CD4-positive, alpha-beta T cell treated with Interleukin-17A for 1 hour (primary cell): ENCODE measurements around the gene EFNA5.

Experiments used
- DNase-seq: peaks from one replicate; pipeline ENCODE4 v3.0.0-alpha.2; 2020

EFNA5 gene

DNA sequence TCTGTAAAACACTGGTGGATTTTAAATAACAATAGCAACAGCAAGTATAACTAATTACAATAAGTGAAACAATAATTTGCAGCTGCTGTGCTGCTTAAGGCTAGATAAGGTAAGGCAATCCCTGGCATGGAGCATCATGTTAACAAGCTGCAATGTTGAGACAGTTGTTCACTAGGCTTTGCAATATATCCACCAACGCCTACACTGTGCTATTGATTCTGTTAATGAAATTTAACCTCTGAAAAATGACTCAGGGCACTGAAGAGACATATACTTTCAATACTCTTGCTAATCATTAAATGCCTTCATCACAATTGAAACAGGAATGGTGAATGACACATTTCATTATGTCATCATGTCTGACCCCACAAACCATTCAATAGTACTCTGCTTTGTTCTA is 255.0 kb downstream of the EFNA5 start:
- no peak for DNase-seq

DNA sequence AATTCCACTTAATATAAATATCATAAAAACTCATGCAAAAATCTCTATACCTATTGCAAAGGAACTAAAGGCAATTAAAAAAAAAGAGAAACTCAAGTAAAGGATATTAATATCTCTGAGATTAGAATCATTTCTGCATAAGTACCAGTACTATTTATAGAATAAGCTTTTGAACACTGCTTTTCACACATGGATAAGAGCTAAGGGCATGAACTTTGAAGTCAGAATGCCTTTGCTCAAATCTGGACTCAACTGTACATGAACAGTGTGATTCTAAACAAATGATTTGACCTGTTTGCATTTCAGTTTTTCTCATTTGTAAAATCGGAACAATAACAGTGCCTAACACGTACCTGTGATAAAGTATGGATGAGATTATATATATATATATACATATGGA is 255.9 kb downstream of the EFNA5 start:
- DNase-seq = no peak

DNA sequence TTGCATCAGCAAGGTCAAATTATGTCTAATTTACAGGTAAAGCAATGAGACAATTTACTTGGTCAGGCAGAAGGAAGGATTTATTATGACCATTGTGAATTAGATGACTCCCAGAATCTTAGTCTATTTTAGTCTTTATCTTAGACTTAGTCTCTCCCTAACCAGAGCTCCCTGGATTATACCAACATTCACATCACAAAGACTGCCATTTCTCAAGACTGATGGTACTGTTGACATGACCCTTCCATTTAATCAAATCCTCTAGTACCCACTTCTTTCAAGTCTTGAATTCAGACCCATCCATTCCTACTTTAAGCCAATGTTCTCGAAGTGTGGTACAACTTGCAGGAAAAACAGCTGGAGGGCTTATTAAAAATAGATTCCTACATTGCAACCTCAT is 257.0 kb downstream of the EFNA5 start:
- no peak for DNase-seq

DNA sequence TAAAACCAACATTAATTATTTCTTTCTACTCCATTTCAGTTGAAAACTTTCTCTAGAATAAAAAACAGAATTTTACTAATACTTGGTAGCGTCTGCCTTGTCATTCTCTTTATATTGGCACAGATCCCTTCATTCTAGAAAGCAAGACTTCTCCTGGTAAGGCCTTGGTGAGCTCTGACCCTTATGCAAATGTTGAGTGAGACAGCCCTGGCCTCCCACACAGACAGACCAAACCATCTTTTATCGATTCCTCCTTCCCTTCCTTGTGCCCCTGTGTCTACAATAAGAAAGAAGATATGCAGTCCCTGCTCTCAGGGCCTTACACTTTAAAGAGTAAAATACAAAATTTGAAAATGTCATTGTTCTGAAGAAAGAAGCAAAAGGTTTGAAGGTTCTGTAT is 262.2 kb downstream of the EFNA5 start:
- no peak for DNase-seq

DNA sequence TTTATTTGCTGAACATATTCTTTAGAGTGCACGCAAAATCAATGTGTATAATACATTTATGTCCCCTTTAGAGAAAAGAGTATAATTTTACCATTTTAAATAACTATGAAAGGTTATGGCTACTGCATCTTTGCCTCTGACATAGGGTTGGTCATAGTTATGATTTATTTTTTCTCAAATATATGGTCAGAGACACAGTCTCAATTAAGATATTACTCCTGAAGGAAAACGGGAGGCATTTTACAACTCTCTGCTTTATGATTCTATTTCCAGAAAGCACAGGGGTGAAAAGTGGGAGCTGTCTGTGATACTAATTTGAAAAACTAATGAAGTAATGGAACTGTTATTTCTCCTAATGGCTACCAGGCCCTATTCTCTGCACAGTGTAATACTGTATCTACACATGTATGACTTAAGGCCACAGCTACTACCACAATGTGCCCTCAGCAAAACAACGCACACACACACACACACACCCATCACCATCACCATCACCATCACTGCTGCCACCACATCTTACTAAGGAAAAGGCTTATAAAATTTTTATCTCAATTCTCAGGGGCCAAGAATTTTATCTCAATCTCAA is 262.9 kb downstream of the EFNA5 start:
- no peak for DNase-seq

DNA sequence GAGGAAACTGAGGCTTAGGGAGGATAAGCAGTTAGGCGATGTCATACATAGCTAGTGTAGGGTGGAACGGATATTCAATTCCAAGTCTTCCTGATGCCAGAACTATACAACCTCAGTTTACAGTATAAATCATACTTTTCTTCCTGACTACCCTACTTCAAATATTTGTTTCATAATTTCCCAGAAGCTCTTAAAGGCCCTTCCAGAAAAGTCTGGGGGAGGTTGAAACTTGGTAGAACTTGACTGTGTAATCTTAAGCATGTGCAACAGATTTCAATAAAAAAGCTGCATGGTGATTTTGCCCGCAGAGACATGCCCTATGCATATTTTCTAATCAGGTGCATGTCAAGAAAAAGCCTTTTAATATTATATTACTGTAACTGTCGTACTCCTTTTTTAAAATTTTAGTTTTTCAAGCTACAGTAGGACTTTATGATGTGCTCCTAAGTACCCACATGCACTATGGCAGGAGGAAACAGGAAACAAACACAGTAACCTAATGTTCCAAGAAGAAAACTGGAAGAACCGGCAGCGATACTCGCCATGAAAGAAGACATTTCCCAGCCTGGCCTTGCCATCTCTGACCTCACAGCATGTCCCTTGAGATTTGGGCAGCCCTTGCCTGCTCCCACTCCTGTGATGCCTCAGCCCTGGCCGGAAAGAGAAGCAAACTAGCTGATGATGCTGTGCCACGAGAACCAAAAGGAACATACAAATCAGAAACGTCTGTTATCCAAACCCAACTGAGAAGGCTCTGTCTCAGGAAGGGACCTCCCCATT is 266.0 kb downstream of the EFNA5 start:
- no peak for DNase-seq

DNA sequence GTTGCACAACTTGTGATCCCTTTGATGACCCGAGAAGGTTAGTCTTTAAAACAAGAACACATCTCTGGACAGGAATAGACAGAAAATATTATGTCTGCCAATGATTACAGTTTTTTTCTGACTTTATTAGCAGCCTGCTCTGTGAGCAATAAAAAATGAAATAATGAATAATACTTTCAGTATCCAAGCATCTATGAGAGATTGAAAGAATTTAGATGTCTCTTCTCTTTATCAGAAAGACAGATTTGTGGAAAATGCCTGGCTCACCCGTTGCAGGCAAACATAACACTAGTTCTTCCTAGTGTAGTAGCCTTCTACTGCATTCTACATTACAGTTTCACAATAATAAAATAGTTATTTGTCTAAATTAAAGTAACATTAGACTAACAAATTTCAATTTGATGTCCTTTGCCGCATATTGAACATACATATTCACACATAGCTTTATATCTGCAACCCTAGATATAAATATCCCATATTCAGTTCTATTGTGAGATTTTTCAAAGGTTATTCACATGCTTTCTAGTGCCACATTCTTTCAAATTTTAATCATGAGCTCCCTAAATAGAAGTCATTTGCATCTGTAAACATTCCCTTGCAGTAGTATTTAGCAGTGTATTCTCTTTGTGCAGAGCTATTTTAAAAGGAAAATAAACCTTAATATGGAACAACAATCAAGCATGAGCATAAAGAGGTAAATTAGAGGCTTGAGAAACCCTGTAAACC is 267.3 kb downstream of the EFNA5 start:
- DNase-seq = no peak

DNA sequence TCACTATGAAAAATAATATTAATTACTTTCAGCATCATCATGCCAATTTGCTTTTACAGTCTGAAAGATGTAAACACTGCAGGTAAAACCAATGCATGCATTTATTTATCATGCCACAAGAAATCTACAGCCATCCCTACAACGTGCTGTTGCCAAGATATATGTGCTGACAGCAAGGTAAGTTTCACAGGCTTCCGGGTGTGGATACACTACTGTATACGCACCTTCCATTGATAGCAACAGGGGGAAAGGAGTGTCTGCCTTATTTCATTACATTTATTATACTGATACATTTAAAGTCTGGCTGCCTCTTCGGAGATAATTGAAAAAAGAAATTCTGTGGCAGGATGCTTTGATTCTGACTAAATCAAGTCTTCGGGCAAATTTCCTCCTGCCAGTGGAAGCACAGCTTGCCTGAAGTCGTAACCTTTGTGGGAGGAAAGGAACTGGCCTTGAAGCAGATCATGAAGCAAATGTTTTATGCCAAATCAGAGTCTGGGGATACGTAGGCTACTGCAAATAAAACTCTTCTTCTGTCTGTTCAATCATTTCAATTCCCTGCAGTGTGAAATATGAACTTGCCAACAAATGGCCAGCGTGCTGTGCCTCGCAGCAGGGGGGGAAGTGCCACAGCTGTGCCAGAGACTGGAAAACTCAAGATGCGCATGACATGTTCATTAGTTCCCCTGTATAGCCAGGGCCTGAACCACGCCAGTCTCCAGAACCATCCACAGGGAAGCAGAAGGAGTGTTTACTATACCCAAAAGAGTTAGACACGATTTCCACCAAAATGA is 268.1 kb downstream of the EFNA5 start:
- DNase-seq = no peak

DNA sequence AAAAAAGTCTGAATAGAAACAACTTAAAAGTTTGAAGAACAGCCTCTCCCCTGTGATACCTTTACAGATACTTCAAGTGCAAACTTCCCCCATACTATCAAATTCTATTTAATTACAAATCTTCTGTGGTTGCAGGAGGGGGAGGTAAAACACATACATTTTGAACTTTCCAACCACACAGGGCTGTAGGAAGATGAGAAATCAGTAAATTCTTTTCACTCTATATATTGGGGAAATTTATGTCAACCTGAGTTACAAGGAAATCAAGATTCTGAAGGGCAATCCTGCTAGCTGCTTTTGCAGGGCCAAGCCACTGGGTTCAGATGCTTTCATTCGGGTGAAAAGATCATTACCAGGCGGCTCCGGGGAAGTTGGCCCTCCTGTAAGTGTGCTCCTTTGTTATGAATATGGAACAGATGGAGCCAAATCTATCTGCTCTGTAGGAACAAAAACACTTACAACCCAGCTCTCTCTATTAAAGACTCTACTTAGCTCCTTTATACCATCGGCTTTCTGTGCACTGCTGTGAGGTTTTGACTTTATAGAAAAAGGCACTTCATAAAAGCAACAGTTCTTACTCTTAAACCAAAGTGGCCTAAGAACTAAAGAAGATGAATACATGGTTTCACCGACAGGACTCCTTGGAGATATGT is 269.1 kb downstream of the EFNA5 start:
- DNase-seq = no peak

DNA sequence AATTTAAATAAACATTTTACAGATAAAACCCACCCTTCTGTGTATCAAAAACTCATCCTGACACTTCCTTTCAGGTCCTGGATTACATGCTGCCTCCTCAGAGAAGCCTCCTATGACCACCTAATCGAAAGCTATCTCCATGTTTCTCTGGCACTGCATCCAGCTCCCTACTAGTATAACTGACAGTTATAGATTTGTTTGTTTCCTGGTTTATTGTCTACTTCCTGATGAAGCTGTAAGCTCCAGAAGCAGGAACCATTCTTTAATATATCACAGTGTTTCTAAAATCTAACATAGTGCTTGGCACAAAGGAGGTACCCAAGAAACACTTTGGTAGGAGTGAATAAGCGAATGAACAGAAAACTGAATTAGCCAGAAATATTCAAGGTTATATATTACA is 270.4 kb downstream of the EFNA5 start:
- DNase-seq = no peak

DNA sequence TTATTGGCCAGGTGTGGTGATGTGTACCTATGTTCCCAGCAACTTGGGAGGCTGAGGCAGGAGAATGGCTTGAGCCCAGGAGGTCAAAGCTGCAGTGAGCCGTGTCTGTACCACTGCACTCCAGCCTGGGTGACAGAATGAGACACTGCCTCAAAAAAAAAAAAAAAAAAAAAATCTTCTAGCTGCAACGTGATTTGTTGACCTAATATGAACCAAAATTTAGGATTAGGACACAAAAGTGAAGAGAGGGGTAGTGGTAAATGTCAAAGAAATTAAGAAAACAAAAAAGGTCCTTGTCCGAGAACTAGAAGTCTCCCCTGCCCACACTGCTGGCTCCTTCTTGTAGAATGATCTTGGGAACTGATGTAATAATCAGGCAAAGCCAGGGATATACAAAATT is 272.0 kb downstream of the EFNA5 start:
- DNase-seq = no peak

DNA sequence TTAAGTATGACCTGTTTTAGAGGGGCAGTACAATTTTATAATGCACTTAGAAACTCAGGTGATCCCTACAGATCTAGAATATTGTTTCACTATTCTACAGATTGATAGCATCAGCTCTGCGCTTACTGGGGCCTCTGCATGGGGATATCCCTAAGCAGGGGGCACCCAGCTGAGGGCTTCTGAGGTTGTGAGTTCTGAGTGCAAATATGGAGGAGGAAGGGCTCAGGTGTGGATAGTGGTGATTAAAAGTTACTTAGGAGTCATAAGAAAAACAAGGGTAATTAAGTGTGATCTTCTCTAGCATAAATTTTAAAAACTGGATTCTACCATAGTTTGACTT is 274.4 kb downstream of the EFNA5 start:
- no peak for DNase-seq

DNA sequence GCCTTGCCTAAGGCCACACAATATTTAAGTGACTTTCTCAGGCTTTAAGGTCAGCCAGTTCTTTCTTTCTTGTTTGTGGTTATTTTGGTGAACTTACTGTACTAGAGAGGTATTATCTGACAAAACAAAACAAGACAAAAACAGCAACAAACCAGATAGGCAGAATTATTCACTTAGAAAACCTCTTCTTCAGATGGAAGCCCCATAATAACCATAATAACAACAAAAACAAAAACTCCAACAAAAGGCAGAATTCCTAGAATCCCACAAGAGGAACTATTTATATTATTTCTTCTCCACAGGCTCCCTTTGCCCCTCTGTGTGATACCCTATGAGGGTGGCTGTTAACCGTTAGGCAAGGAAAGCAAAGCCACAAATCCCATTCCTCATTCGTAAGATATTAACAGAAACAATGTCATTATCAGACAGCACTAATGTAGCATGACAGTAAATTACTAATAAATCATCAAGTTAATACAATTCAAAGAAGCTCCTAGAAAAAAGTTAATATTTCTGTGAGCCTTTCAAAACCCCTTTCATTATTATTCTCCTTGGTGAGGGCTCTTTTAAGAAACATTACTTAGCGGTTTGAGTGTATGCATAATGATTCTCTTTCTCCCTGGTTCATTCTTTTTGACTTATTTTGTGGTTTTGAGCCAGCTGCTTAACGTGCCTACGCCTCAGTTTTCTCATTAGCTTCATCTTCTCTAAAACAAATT is 274.9 kb downstream of the EFNA5 start:
- DNase-seq = no peak

DNA sequence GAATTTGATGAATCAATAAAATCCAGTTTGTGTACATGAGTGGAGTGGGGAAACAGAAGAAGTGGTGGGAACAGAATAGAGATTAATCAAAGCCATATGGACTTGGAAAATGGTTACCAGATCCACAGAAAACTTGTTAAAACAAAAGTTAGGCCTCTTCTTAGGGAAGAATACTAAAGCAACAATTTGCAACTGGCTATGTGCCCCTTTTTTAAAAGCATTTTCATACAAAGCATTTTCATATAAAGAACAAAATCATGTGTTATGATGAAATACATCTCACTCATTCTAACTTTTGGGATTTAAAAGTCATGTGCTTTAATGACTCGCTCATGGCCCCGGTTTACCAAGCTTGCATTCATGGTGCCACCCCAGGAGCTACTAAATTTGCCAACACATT is 276.9 kb downstream of the EFNA5 start:
- no peak for DNase-seq

DNA sequence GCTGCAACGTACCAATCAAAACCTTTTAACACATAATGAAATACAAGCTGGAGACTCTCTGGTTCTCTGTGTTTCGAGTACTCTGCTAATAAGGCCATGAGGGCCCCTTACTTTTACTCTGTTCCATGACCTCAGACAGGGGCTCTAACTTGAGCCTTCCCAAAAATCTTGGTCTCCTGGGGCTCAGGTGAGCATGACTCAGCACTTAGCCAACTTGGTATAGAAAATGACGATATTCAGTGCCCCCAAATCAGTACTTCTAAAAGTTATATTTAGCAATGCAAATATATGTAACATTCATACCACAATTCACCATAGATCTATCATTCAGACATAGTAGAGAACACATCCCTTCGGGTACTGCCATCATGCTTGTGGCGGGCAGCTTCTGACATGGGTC is 278.9 kb downstream of the EFNA5 start:
- no peak for DNase-seq

DNA sequence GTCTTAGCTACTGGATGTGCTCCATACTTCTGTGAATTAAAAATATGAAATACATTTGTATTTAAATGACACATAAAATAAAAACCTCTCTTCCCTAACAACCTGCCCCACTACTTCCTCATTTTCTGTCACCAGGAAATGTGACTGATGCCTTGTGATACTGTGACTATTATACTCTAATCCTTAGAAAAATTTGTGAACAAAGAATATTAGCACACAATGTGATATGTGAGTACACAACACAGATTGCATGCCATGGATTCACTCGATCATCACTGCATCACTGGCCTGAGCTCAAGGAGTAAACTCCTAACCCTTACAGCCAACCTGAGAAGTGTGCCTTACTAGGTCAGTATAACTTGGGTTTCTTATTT is 281.0 kb downstream of the EFNA5 start:
- peak; percentile 10 for DNase-seq

DNA sequence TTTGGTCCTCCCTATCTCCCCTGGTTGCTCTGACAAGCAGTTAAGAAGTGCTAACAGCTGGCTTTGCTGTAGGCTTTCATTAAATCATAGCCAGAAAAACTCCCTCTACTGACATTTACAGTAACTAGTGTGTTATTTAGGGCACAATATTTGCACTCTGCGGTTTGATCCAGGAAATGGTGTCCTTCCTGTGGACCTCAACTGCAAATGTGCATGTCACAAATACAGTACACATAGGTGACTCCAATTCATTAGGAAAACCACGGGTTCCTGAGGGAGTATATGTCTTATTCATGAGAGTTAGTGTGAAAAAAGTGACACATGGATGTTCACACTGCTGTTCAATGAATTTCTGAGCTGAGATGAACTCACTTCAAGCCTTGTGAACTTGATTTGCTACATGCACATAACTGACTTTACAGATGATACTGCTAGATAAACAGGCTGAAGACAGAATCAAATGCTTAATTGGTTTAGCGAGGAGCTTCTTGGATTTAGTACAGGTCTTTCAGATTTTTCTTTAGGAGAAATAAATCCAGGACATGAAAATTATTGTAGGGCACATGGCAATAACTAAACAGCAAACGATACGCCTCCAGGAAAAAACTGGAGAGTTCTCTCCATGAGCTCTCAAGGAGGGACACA is 281.5 kb downstream of the EFNA5 start:
- peak; percentile 63 for DNase-seq

DNA sequence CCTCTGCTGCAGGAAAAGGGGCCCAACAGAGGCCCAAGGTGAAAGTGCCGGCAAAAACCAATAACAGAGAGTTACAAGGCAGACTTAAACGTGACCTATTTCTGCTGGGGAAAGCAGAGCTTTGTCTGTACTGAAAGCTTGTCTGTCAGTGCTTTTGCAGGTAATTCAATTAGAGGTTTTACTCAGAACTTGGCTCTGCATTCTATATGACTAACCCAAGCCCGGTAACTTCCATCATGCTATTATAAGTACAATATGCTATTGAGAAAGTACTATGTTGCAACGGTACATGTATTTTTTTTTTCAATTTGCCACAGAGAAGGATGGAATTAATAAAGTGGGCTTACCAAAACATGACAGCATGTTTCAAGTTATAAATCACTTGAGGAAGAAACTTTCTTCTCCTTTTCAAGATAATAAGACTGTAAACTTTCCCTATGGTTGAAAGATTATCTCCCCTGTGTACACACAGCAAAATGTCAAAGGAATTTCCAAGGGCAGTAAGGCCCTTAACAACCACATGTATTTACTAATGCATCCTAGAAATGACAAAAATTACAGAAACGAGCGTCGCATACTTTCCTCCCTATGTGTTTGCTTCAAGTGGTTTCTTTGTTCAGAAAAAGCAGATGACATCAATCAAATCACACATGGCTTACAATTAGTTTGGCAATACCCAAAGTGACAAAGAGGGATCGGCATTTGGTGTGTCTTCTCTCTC is 282.4 kb downstream of the EFNA5 start:
- DNase-seq = peak; percentile 23

DNA sequence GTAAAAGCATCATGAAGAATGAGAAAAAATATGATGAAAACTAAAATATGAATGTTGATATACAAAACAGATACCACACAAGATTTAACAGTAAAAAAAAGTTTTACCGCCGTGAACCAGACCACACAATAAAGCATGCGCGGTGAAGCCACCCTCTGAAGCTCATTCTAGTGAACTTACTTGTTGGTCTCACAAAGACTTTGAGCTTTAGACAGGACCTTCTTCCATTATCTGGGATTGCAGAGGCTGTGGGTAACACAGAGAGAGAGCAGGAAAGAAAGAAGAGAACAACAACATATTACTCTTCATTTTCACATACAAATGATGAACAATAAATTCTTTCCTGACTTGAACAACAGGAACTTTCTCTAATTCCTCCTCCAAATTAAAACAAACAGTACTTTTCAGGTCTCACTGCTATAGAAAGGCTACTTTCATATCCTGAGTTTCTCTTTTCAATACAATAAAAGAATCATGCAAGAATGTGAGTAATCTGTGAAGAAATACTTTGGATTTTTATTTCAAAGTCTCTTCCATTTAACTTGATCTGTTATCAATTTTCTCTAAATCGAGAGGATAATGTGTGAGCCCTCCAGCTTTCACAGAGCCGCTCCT is 283.1 kb downstream of the EFNA5 start:
- no peak for DNase-seq

DNA sequence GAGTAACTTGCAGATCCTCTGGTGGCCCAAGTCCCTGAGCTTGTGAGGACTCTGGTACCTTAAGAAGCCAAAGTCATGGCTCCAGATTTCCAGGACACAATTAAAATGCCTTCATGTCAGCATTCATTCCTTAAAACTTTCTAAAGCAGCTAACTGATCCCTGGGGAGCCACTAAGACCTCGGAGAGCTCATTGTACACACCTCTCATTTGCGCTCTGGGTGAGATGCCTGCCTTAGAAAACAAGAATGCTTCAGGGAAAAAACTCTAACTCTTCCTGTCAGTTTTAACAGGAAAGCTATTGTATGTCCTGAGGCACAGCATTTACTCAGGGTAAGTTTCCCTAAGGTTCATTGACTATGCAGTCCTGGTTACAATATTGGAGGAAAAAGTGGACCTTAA is 285.0 kb downstream of the EFNA5 start:
- no peak for DNase-seq

DNA sequence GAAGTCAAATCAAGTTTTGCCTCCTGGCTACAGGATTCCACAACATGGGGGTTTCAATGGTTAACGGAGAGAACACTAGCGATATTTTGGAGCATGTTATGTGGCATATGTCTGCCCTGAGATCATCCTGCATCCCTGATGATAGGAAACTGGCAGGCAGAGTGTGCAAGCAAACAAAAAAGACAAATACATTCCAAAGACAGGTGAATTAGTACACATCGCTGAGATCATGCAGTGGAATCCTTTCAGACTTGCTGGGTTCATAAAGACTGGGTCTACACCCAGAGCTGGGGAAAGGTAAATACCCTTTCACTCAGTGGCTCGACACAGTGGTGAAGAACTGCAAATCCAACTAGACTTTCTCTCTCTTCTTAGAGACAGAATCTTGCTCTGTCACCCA is 286.5 kb downstream of the EFNA5 start:
- no peak for DNase-seq
